ENCODE data around the gene TSEN54. TPM values are rescaled to one million over a fixed set of nuclear protein-coding genes. Genes with fewer than 3 reads are reported as not detected.

The TSEN54 gene
- total RNA-seq (ENCODE audit: low replicate concordance), result 8.0 and 11.4 TPM in 2 replicates

DNA sequence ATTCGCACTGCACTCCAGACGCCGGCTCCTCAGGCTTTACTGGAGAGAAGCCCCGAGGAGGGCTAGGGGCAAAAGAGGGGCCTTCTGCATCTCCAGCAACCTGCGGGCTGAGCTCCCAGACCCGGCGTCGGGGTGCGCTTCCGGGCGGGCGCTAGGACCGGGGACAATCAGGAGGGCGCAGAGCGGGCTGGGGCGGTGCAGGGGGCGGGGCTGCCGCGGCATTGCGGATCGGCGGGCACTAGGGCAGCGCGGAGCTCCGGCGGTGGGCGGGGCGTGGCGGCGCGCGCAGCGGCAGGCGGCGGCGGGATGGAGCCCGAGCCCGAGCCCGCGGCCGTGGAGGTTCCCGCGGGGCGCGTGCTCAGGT, at the start of gene TSEN54:
Gene TSEN54 (plus strand): TSS at position 274 of the 364 bp plus-strand sequence. CDS start 33 bp downstream, at position 307.
- H3K4me3 ChIP-seq (ENCODE audit: low read depth, low read length), result peak within 1 kb of the TSS; percentile 78
- DNase-seq (ENCODE audit: low read depth), result peak; percentile 80
- TF ChIP-seq, protein P1, sequence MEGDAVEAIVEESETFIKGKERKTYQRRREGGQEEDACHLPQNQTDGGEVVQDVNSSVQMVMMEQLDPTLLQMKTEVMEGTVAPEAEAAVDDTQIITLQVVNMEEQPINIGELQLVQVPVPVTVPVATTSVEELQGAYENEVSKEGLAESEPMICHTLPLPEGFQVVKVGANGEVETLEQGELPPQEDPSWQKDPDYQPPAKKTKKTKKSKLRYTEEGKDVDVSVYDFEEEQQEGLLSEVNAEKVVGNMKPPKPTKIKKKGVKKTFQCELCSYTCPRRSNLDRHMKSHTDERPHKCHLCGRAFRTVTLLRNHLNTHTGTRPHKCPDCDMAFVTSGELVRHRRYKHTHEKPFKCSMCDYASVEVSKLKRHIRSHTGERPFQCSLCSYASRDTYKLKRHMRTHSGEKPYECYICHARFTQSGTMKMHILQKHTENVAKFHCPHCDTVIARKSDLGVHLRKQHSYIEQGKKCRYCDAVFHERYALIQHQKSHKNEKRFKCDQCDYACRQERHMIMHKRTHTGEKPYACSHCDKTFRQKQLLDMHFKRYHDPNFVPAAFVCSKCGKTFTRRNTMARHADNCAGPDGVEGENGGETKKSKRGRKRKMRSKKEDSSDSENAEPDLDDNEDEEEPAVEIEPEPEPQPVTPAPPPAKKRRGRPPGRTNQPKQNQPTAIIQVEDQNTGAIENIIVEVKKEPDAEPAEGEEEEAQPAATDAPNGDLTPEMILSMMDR (IDR thresholded peaks at IDR 0.05; ENCODE audit: insufficient read depth, low read length), result no peak

DNA sequence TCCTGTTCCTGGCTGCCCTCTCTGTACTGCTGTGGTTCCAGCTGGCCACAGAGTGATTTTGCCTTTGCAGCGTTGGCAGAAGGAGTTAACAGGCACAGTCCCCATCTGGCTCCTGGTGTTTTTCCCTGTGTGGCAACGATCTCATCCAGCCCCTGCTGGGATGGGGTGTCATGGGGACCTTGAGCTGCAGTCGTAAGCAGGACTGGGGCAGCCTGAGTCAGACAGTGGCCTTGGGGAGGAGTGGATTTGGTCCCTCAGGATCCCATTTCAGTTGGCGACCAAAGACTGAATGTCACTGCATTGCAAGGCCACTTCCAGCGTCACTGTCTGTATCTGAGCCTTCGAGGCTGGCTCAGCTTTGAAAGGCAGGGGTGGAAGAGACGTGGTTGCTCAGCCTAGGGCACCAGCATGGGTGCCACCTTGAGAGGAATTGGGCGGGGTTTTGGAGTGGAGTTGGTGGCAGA, 48.0 kb upstream of the TSEN54 start:
- TF ChIP-seq, protein P1 (IDR thresholded peaks at IDR 0.05; ENCODE audit: insufficient read depth, low read length), result no peak
- H3K4me3 ChIP-seq (ENCODE audit: low read depth, low read length), result no peak overlapping the region
- DNase-seq (ENCODE audit: low read depth), result no peak

DNA sequence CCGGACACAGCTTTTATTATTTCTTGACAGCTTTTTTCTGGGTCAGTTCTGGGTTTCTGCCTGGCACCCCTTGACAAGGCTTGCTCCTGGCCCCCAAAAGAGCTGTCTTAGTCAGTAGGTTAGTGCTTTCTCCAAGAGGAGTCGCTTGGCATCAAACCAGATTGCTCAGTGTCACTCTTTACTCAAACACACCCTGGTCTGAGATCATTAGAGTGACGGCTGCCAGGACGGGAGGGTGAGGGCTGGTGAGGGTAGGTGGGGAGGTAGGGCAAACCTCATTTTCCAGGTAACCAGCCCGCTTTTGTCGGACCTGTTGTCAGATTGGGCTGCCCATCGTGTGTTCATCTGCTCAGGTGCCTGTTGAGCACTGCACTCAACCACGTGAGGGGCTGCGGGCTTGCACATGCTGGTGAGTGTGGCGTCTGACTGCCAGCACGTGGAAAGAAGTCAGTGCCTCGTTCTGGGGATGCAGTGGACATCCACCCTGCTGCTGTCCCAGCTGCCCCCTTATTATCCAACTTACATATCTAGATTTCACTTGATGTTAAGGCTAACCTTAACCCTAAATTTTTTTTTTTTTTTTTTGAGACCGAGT, 47.5 kb upstream of the TSEN54 start:
- no peak for DNase-seq (ENCODE audit: low read depth)
- H3K4me3 ChIP-seq (ENCODE audit: low read depth, low read length), result no peak overlapping the region
- TF ChIP-seq, protein P1 (IDR thresholded peaks at IDR 0.05; ENCODE audit: insufficient read depth, low read length), result no peak

DNA sequence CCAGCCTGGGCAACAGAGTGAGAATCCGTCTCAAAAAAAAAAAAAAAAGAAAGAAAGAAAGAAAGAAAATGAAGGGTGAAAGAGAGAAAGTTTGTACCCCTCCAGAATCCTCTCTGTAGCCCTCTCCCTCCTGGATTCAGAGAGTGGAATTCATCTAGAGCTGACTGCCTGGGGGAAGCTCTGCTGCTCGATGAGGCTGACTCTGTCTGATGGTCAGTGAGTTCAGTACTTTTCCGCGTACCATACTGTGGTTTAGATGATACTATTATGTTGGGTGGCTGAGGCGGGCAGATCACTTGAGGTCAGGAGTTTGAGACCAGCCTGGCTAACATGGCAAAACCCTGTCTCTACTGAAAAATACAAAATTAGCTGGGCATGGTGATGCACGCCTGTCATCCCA, 45.1 kb upstream of the TSEN54 start:
- DNase-seq (ENCODE audit: low read depth), result no peak
- TF ChIP-seq, protein P1 (IDR thresholded peaks at IDR 0.05; ENCODE audit: insufficient read depth, low read length), result no peak
- no peak overlapping the region for H3K4me3 ChIP-seq (ENCODE audit: low read depth, low read length)

DNA sequence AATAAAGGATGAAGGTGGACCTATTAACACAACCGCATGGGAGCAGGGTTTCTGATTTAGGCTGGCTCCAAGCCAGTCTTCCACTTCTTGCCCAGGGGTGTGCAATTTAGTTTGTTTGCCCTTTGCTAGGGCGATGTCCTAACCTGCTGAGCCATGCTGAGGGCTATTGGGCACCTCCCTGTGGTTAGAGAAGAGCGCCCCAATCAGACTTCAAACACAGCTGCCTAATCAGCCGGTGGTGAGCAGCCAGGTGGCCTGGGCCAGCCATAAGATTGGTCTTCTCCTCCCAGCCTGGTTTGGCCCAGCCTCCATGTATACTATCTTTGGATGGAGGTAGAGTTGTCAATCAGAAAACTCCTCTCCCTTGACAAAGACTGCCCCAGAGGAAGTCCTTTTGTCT, 44.2 kb upstream of the TSEN54 start:
- TF ChIP-seq, protein P1 (IDR thresholded peaks at IDR 0.05; ENCODE audit: insufficient read depth, low read length), result no peak
- no peak overlapping the region for H3K4me3 ChIP-seq (ENCODE audit: low read depth, low read length)
- DNase-seq (ENCODE audit: low read depth), result no peak

DNA sequence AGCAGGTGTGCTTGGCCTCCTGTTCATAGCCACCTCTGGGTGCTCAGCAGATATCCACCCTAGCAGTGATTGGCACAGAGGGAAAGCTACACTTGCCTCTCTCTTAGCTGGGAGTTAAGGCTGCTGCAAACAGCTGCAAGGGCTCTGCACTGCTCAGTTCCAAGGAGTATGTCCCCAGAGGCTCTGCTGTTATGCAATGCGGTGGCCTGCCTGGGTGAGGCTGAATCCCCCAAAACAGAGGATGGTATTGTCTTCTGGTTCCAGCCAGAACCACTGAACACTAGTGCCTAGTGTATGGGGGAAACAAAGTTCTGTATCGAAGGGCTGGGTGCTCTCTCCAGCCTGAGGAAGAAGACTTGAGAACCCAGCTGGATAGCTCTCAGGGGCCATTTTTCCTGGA, 43.1 kb upstream of the TSEN54 start:
- no peak for DNase-seq (ENCODE audit: low read depth)
- H3K4me3 ChIP-seq (ENCODE audit: low read depth, low read length), result no peak overlapping the region
- TF ChIP-seq, protein P1 (IDR thresholded peaks at IDR 0.05; ENCODE audit: insufficient read depth, low read length), result no peak

DNA sequence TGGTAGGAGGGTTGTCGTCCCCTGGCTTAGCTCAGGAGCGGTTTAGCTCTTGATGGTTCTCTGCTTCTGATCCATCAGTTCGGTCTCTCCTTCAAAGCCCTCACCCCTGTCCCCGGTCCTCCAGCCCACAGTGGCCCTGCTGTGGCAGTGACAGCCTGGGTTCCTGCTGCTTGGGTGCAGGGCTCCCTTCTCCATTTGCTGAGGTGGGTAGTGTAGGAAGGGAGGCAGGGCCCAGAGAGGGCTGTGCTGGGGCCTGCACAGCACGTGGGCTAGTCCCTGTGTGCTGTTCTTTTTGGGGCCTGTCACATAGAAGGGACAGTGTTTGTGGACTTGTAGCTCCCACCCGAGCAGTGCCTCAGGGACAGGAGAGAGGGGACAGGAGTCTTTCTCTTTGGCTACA, 41.6 kb upstream of the TSEN54 start:
- TF ChIP-seq, protein P1 (IDR thresholded peaks at IDR 0.05; ENCODE audit: insufficient read depth, low read length), result no peak
- no peak overlapping the region for H3K4me3 ChIP-seq (ENCODE audit: low read depth, low read length)
- no peak for DNase-seq (ENCODE audit: low read depth)

Data from fibroblast of the aortic adventitia (primary cell).